SJCRH30 (cell line): ENCODE data around the gene CCSER2. TPM values are rescaled to one million over a fixed set of nuclear protein-coding genes. Genes with fewer than 3 reads are reported as not detected.

Source experiments
- DNase-seq, 2 experiments: peaks; one replicate each; pipeline ENCODE4 v3.0.0-alpha.2; 2015 to 2020
- H3K27ac ChIP-seq: fragments of 250-450 bp; sonication (Bioruptor Pico); 2 replicates; pipeline ENCODE4 v1.5.1; 2020; ENCODE audit warnings: mild to moderate bottlenecking, moderate library complexity
- H3K27me3 ChIP-seq: fragments of 250-450 bp; sonication (Bioruptor Pico); 2 replicates; pipeline ENCODE4 v1.5.1; 2020; ENCODE audit warnings: mild to moderate bottlenecking, moderate library complexity
- H3K36me3 ChIP-seq: fragments of 250-450 bp; sonication (Bioruptor Pico); 2 replicates; pipeline ENCODE4 v1.5.1; 2020; ENCODE audit warnings: mild to moderate bottlenecking, moderate library complexity
- H3K4me1 ChIP-seq: fragments of 250-450 bp; sonication (Bioruptor Pico); 2 replicates; pipeline ENCODE4 v1.5.1; 2020; ENCODE audit warnings: mild to moderate bottlenecking, moderate library complexity
- H3K4me3 ChIP-seq: fragments of 250-450 bp; sonication (Bioruptor Pico); 2 replicates; pipeline ENCODE4 v1.5.1; 2020; ENCODE audit warnings: mild to moderate bottlenecking, moderate library complexity
- H3K9me3 ChIP-seq: fragments of 250-450 bp; sonication (Bioruptor Pico); replicated peaks from 2 replicates; pipeline ENCODE4 v1.5.1; 2020; ENCODE audit warnings: mild to moderate bottlenecking, moderate library complexity
- total RNA-seq: library from RNA; depleted of rRNA; stranded (reverse); fragments of >200 nt; shearing (Covaris generic); gene quantifications from 2 replicates; pipeline ENCODE4 v1.2.3, GENCODE V29; 2014

The CCSER2 gene
- total RNA-seq, 1 experiment from 2014 or later, result 16.5 TPM

DNA sequence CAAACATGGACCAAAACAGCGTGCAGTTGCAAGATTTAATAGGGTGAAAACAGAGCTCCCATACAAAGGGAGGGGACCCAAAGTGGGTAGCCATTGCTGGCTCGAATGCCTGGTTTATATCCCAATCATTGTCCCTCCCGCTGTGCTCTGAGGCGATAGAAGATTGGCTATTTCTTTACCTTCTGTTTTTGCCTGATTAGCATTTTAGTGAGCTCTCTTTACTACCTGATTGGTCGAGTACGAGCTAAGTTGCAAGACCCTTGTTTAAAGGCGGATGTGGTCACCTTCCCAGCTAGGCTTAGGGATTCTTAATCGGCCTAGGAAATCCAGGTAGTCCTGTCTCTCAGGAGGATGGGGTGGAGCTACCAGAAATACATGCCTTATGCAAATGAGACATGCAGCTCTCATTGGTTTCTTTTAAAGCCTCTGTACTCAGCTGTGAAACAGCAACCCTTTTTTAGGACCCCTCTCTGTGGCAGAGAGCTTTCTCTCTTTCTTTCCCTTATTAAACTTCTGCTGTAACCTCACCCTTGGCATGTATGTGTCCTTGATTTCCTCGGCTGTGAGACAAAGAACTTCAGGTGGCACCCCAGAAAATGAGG lies 202.4 kb downstream of the CCSER2 start:
- Histone ChIP-seq H3K27me3 (no peaks in the 10 kb centered on the region), H3K27ac (no peak overlapping the region), H3K4me3 (no peak overlapping the region)

DNA sequence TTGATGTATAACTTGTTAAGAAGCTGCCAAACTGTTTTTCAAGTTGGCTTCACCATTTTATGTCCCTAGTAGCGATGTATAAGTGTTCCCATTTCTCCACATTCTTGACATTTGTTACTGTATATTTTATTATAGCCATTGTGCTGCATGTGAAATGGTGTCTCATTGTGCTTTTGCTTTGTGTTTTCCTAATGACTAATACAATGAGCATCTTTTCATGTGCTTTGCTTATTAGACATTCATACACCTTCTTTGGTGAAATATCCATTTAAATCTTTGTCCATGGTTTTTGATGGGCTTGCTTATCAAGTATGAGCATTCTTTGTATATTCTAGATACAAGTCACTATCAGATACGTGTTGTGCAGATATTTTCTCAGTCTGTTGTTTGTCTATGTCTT lies 203.0 kb downstream of the CCSER2 start:
- Histone ChIP-seq H3K36me3 (no peaks in the 10 kb centered on the region), H3K9me3 (no peaks in the 10 kb centered on the region), H3K27me3 (no peaks in the 10 kb centered on the region), H3K27ac (no peak overlapping the region), H3K4me3 (no peak overlapping the region), H3K4me1 (no peaks in the 10 kb centered on the region)
- DNase-seq, result no peak

More for the DNA sequence above, 202.4 kb downstream of the CCSER2 start:
- no peaks in the 10 kb centered on the region for H3K4me1 ChIP-seq
- no peaks in the 10 kb centered on the region for H3K9me3 ChIP-seq
- DNase-seq, result no peak
- H3K36me3 ChIP-seq, result no peaks in the 10 kb centered on the region

DNA sequence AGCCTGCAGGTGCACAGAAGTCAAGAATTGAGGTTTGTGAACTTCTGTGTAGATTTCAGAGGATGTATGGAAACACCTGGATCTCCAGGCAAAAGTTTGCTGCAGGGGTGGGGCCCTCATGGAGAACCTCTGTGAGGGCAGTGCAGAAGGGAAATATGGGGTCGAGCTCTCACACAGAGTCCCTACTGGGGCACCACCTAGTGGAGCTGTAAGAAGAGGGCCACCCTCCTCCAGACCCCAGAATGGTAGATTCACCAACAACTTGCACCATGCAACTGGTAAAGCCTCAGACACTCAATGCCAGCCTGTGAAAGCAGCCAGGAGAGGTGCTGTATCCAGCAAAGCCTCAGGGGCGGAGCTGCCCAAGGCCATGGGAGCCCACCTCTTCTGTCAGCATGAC lies 205.8 kb downstream of the CCSER2 start:
- no peaks in the 10 kb centered on the region for H3K4me1 ChIP-seq
- H3K36me3 ChIP-seq, result no peaks in the 10 kb centered on the region
- no peak overlapping the region for H3K4me3 ChIP-seq
- no peak for DNase-seq
- H3K27me3 ChIP-seq, result no peaks in the 10 kb centered on the region
- H3K27ac ChIP-seq, result no peak overlapping the region
- no peaks in the 10 kb centered on the region for H3K9me3 ChIP-seq

DNA sequence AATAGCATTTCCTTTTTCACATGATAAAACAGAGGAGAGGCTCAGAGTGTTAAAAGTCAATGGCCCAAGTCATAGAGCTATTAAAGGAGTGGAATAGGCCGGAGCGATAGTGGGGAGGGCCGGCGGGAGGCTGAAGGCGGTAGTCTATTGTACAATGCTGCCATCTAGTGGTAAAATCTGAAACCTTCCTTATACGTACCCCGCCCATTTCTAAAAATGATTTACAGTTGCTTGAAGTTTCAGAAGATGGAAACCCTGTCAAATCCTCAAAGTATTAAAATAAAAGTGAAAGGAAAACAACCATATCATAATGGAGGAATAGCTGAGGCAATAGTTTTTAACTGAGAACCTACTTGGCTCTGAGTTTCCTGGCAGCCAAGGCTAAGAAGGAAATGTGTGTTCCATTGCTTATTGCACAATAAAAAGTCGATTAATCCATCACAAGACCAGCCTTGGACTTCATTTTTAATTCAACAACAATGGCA lies 209.1 kb downstream of the CCSER2 start:
- Histone ChIP-seq H3K36me3 (no peaks in the 10 kb centered on the region), H3K27ac (no peak overlapping the region), H3K27me3 (no peaks in the 10 kb centered on the region), H3K4me3 (no peak overlapping the region), H3K4me1 (peaks cover under 1% of the 10 kb centered on the region; the same call in 1 of the 2 replicates), H3K9me3 (no peaks in the 10 kb centered on the region)
- peak; percentile 17 to 72 for DNase-seq

DNA sequence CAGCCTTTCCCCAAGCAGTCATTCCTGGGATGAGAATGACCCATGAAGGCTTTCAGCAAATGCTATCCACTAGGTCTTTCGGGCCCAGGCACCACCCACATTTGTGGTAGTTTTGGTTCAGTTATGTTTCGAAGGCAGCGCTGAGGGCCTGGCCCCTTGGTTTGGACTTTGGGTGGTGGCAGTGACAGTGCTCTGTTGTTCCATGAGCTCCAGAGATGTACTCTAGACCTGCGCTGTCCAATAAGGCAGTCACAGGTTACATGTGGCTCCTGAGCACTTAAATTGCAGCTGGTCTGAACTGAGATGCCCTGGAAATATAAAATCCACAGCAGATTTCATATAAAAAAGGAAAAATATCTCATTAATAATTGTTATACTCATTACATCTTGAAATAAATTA lies 209.6 kb downstream of the CCSER2 start:
- H3K36me3 ChIP-seq, result no peaks in the 10 kb centered on the region
- no peak overlapping the region for H3K4me3 ChIP-seq
- peaks cover 5% of the 10 kb centered on the region; the same call in 1 of the 2 replicates for H3K4me1 ChIP-seq
- H3K27ac ChIP-seq, result no peak overlapping the region
- H3K9me3 ChIP-seq, result no peaks in the 10 kb centered on the region
- no peaks in the 10 kb centered on the region for H3K27me3 ChIP-seq
- no peak for DNase-seq

DNA sequence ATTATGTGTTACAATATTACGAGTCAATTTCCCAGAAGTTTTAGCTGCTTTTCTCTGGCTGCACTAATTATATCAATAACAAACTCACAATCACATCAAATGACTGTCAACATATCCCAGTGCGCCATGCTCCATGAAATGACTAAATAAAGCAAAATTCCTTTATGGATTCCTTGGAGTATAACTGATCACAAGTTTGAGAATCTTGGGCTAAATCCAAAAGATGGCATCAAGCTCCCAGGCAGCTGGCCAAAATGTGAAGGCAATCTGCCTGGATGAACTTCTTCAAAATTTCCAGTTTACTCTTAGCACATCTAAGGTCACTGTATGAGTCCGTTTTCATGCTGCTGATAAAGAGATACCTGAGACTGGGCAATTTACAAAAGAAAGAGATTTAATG lies 210.8 kb downstream of the CCSER2 start:
- Histone ChIP-seq H3K27ac (no peak overlapping the region), H3K36me3 (no peaks in the 10 kb centered on the region), H3K9me3 (no peaks in the 10 kb centered on the region), H3K4me1 (peaks cover 5% of the 10 kb centered on the region; the same call in 1 of the 2 replicates), H3K27me3 (no peaks in the 10 kb centered on the region), H3K4me3 (no peak overlapping the region)
- DNase-seq, result no peak

DNA sequence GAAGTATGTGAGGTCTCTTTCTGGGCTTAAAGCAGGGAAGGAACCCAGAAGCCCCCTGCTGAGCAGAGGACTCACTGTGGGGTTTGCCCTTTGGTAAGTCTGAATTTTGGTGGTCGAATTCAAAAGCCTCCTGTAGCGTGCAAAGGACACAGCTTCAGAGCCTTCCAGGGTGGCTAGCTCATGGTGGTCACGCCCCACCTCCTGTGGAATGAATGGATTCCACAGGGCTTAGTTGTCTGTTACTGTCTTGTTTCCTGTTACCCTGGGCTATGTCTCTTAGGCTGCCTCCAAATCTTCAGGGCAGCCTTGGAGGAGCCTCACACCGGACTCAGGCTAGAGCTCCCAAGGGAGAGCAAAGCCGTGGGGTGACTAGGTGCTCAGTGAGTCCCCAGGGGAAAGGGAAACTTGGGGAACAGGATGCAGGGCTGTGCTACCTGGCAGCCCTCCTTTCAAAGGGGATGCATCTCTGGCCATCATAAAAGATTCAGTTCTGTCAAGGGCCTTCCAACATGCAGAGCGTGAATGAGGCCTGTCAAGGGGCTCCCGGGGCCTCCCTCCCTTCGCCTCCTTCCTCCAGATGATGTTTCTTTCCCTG lies 211.7 kb downstream of the CCSER2 start:
- no peak overlapping the region for H3K4me3 ChIP-seq
- H3K27me3 ChIP-seq, result no peaks in the 10 kb centered on the region
- no peak overlapping the region for H3K27ac ChIP-seq
- H3K36me3 ChIP-seq, result no peaks in the 10 kb centered on the region
- no peaks in the 10 kb centered on the region for H3K9me3 ChIP-seq
- peak in 1 of 2 experiments; percentile 14 for DNase-seq
- peaks cover 5% of the 10 kb centered on the region; the same call in 1 of the 2 replicates for H3K4me1 ChIP-seq

DNA sequence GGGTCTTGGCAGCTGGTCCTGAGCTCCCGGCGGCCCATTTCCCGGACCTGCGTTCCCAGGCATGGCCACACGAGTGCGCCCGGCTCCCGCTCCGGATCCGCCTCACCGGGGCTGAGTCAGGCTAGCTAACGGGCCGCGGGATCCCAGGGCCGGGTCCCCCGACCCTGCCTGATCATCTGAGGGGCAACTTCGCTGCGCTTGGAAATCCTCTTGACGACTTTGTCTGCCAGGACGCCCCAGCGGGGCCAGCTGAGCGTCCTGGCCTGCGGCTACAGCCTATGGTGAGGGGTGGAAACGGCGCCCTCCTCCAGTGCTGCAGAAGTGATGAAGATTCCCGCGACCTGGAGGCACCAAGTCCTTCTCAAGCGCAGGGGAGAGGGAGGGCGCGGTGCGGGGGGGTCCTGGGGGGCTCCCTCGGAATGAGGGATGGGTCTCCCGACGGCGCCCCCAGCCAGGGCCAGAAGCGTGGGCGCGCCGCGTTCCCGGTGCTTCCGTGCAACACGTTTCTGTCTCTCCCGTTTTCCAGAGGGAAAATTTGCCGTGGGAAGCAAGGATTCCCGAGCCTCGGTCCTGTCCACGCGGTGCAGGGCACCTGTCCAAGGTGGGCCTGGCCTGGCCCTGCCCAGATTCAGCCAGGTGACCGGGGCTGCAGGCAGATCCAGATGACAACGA lies 212.4 kb downstream of the CCSER2 start:
- Histone ChIP-seq H3K27ac (no peak overlapping the region), H3K36me3 (no peaks in the 10 kb centered on the region), H3K4me3 (no peak overlapping the region), H3K27me3 (no peaks in the 10 kb centered on the region), H3K4me1 (peaks cover 5% of the 10 kb centered on the region; the same call in 1 of the 2 replicates), H3K9me3 (no peaks in the 10 kb centered on the region)
- no peak for DNase-seq

DNA sequence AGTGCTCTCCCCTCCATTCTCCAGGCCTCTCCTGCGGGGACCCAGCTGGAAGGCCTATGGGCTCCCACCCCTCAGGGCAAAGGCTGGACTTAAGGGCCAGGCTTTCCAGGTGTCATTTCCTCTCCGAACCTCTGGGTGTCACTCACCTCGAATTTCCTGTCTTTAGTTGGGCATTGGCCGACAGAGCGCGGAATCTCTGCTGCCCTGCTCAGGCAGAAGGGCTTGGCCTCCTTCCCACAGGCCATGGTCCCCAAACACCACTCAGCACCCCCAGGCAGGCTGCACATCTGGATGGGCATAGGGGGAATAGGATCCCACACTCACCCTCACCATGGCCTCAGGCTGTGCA lies 212.9 kb downstream of the CCSER2 start:
- H3K4me3 ChIP-seq, result no peak overlapping the region
- H3K36me3 ChIP-seq, result no peaks in the 10 kb centered on the region
- H3K27me3 ChIP-seq, result no peaks in the 10 kb centered on the region
- DNase-seq, result no peak
- no peak overlapping the region for H3K27ac ChIP-seq
- H3K9me3 ChIP-seq, result no peaks in the 10 kb centered on the region
- H3K4me1 ChIP-seq, result peaks cover 5% of the 10 kb centered on the region; the same call in 1 of the 2 replicates

DNA sequence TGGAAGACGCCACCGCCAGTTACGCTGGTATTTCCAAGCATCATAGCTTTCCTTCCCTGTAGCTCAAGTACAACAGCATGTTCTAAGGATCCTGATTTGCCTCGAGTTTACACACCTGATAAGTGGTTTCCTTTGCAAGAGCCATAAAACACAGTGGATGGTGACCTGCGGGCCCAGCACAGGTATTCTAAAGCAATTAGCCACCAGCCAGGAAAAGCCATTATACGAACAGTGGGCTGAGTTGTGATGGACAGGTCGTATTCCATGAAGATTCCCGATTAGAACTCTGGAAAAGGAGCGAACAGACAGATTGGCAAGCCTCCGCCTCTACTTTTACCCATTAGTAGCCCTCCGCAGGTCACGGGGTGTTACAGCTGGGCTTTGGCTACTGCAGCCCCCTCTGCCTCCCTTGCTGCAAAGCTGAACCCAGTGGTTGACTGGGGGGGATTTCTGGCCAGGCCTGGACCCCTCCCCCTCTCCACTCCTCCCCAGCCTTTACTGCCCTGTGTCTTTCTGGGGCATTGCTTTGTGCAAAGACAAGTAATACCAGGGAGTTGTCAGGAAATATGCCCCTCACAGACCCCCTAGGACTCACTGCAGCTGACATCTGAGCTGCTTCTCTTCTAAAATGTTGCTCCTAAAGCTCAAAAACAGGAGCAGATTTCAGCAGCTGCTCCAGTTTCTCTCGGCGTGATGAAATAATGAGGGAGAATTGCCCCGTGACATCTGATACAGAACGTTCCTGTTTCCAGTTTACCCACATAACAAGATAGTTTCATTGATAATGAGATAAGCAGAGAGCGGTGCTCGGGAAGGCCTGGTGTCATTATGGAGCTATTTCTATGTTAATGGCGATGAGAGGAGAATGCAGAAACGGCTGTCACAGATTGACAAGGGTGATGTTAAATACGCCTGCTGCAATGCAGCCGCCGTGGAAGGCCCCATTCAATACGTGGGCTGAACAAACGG lies 214.4 kb downstream of the CCSER2 start:
- Histone ChIP-seq H3K4me3 (peak overlapping the region; percentile 25), H3K27me3 (no peaks in the 10 kb centered on the region), H3K27ac (no peak overlapping the region), H3K9me3 (no peaks in the 10 kb centered on the region), H3K36me3 (no peaks in the 10 kb centered on the region), H3K4me1 (peaks cover 5% of the 10 kb centered on the region; the same call in 1 of the 2 replicates)
- peak; percentile 10 to 55 for DNase-seq

DNA sequence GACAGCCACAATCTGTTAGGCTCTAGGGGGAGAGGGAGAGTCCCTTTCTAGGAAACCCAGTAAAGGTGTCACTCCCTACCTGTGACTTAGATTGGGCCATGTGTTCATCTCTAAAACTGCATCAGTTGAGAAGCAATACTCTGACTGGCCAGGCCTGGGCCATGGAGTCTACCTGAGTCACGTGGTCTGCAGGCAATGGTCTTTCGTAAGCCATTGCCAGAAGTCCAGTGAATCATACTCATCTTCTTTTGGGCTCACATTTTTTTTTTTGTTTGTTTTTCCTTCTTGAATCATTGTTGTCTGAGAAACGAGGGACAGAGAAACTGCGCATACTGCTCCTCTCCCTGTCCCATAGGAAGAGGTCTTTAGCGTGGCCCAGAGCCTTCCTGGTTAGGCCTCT lies 215.6 kb downstream of the CCSER2 start:
- H3K36me3 ChIP-seq, result no peaks in the 10 kb centered on the region
- no peak for DNase-seq
- no peak overlapping the region for H3K27ac ChIP-seq
- no peaks in the 10 kb centered on the region for H3K27me3 ChIP-seq
- H3K4me1 ChIP-seq, result peaks cover 5% of the 10 kb centered on the region; the same call in 1 of the 2 replicates
- no peaks in the 10 kb centered on the region for H3K9me3 ChIP-seq
- H3K4me3 ChIP-seq, result no peak overlapping the region

DNA sequence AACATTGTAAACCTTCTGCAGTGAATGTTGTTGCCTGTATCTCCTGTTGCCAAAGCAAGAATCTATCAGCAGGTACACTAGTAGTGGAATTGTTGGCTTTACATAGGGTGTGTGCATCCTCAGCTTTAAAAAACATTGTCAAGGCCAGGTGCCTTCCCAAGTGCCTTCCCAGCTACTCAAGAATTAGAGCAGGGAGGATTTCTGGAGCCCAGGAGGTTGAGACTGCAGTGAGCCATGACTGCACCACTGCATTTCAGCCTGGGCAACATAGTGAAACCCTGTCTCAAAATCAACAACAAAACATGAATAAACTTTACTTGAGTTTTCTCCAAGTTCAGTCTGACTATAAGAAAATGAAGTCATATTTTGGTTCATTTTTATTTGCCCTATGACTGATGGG lies 217.3 kb downstream of the CCSER2 start:
- DNase-seq, result no peak
- no peaks in the 10 kb centered on the region for H3K27me3 ChIP-seq
- H3K4me3 ChIP-seq, result no peak overlapping the region
- H3K9me3 ChIP-seq, result no peaks in the 10 kb centered on the region
- no peaks in the 10 kb centered on the region for H3K36me3 ChIP-seq
- no peak overlapping the region for H3K27ac ChIP-seq
- H3K4me1 ChIP-seq, result peaks cover 5% of the 10 kb centered on the region; the same call in 1 of the 2 replicates

DNA sequence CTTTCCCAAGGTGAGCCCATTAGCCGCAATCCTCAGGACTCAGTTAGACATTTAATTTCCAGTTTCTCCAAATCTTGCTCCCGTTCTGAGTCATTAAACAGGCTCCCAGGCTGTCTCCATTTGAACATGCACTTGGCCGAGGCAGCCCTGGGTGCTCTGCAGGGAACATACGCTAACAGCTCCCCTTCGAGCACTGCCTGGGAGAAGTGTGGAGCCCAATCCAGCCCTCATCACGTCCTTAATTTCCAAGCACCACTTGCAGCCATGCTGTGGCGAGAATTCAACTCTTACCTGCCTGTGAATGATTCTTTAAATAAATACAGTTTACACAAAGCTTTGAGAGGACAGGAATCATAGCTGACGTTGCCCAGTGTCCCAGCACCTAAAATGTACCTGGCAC lies 218.2 kb downstream of the CCSER2 start:
- Histone ChIP-seq H3K9me3 (no peaks in the 10 kb centered on the region), H3K4me3 (no peak overlapping the region), H3K36me3 (no peaks in the 10 kb centered on the region), H3K27me3 (no peaks in the 10 kb centered on the region), H3K27ac (no peak overlapping the region), H3K4me1 (peaks cover 5% of the 10 kb centered on the region; the same call in 1 of the 2 replicates)
- no peak for DNase-seq

DNA sequence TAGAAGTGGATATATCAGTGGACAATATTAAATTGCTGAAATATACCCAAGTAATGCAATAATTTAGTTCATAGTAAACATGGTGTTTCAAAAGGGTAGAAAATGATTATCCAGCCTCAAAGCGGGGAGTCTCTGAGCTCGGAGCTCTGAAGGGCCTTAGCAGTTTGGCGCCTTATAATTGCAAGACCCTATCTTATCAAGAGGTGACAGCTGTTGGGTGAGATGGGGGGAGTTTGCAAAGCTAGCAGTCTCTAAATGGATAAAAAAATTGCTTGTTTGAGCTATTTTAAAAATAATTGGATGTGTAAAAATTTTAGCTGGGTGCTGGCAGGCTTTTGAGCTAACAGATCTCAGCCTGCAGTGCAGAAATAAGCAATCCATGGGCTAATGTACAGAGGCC lies 219.2 kb downstream of the CCSER2 start:
- H3K4me1 ChIP-seq, result peaks cover 3% of the 10 kb centered on the region; the same call in 1 of the 2 replicates
- H3K27ac ChIP-seq, result no peak overlapping the region
- no peak overlapping the region for H3K4me3 ChIP-seq
- no peaks in the 10 kb centered on the region for H3K27me3 ChIP-seq
- no peaks in the 10 kb centered on the region for H3K36me3 ChIP-seq
- DNase-seq, result no peak
- no peaks in the 10 kb centered on the region for H3K9me3 ChIP-seq
